Glutamatergic neuron (in vitro differentiated cells): ENCODE results near the gene PPP1R9B. TPM values are rescaled to one million over a fixed set of nuclear protein-coding genes. Genes with fewer than 3 reads are reported as not detected.

Source experiments
- DNase-seq: peaks from one replicate; pipeline ENCODE4 v3.0.0; 2022
- H3K27ac Mint-ChIP-seq: one replicate; pipeline ENCODE4 v1.8.0; 2020; ENCODE audit warnings: mild to moderate bottlenecking, mixed read lengths, inconsistent platforms; ENCODE audit not compliant: unreplicated experiment
- H3K27me3 Mint-ChIP-seq: one replicate; pipeline ENCODE4 v1.8.0; 2020; ENCODE audit warnings: mild to moderate bottlenecking, moderate library complexity, mixed read lengths, inconsistent platforms; ENCODE audit not compliant: unreplicated experiment
- H3K36me3 Mint-ChIP-seq: one replicate; pipeline ENCODE4 v1.8.0; 2020; ENCODE audit warnings: mild to moderate bottlenecking, mixed read lengths, inconsistent platforms; ENCODE audit not compliant: unreplicated experiment
- H3K4me1 Mint-ChIP-seq: one replicate; pipeline ENCODE4 v1.8.0; 2020; ENCODE audit warnings: mild to moderate bottlenecking, low read depth, mixed read lengths, inconsistent platforms; ENCODE audit not compliant: unreplicated experiment
- H3K4me3 Mint-ChIP-seq: one replicate; pipeline ENCODE4 v1.8.0; 2020; ENCODE audit warnings: mild to moderate bottlenecking, mixed read lengths, inconsistent platforms; ENCODE audit not compliant: unreplicated experiment
- H3K9me3 Mint-ChIP-seq: one replicate; pipeline ENCODE4 v1.8.0; 2020; ENCODE audit warnings: mild to moderate bottlenecking, moderate library complexity, mixed read lengths, inconsistent platforms; ENCODE audit not compliant: unreplicated experiment
- CTCF ChIP-seq: fragments of 200-600 bp; sonication (generic); IDR thresholded peaks from one replicate; pipeline ENCODE4 v1.5.0; 2021; ENCODE audit not compliant: partially characterized antibody, unreplicated experiment
- total RNA-seq: library from RNA; stranded (reverse); fragmentation: NEBNext Ultra II Directional; extraction: Animal tissue kit (Norgen Biotek cat#: 25700); gene quantifications from one replicate; pipeline ENCODE4 v1.2.1, GENCODE V29; 2021; ENCODE audit not compliant: unreplicated experiment

PPP1R9B gene
- total RNA-seq, 1 donor from 2014 or later, result 74.0 TPM

GRCh38 chr17:50136096-50136687 is 14.3 kb downstream of the PPP1R9B start:
- H3K36me3 Mint-ChIP-seq, result no peaks in the 10 kb centered on the region
- peaks cover 30% of the 10 kb centered on the region for H3K4me1 Mint-ChIP-seq
- peak overlapping the region; percentile 38 for H3K27ac Mint-ChIP-seq
- TF ChIP-seq CTCF, result no peak
- peaks cover 23% of the 10 kb centered on the region for H3K27me3 Mint-ChIP-seq
- no peak overlapping the region for H3K4me3 Mint-ChIP-seq
- H3K9me3 Mint-ChIP-seq, result peaks cover 8% of the 10 kb centered on the region
- DNase-seq, result no peak

GRCh38 chr17:50135316-50136095 is 15.0 kb downstream of the PPP1R9B start:
- Mint-ChIP-seq H3K4me1 (peaks cover 30% of the 10 kb centered on the region), H3K27me3 (peaks cover 29% of the 10 kb centered on the region), H3K36me3 (no peaks in the 10 kb centered on the region), H3K27ac (no peak overlapping the region), H3K4me3 (peak overlapping the region; percentile 69), H3K9me3 (peaks cover 11% of the 10 kb centered on the region)
- no peak for TF ChIP-seq CTCF
- no peak for DNase-seq

GRCh38 chr17:50134206-50135110 is 16.0 kb downstream of the PPP1R9B start:
- TF ChIP-seq CTCF, result no peak
- Mint-ChIP-seq H3K4me3 (peak overlapping the region; percentile 60), H3K27me3 (peaks cover 26% of the 10 kb centered on the region), H3K9me3 (peaks cover 11% of the 10 kb centered on the region), H3K27ac (peak overlapping the region; percentile 2), H3K4me1 (peaks cover 22% of the 10 kb centered on the region), H3K36me3 (no peaks in the 10 kb centered on the region)
- DNase-seq, result no peak

GRCh38 chr17:50133769-50134099 is 16.7 kb downstream of the PPP1R9B start:
- H3K9me3 Mint-ChIP-seq, result peaks cover 12% of the 10 kb centered on the region
- H3K4me3 Mint-ChIP-seq, result peak overlapping the region; percentile 60

More at GRCh38 chr17:50133769-50134099, 16.7 kb downstream of the PPP1R9B start:
- Mint-ChIP-seq H3K27ac (peak overlapping the region; percentile 2), H3K27me3 (peaks cover 29% of the 10 kb centered on the region), H3K4me1 (peaks cover 19% of the 10 kb centered on the region), H3K36me3 (no peaks in the 10 kb centered on the region)
- peak; percentile 57 for DNase-seq
- no peak for TF ChIP-seq CTCF
